Mesodermal cell (in vitro differentiated cells): Measurements from ENCODE around the gene OXT. TPM values are rescaled to one million over a fixed set of nuclear protein-coding genes. Genes with fewer than 3 reads are reported as not detected.
"Not testable (repeated sequence)": the region's sequence is repeated elsewhere in the genome, so short reads cannot be mapped to it uniquely, and the experiment has no call there.

Source experiments
- H3K27ac ChIP-seq: 2 replicates; pipeline ENCODE4 v1.7.0; 2013; ENCODE audit warnings: mild to moderate bottlenecking, low read depth, low read length, moderate library complexity; ENCODE audit not compliant: severe bottlenecking
- H3K36me3 ChIP-seq: 2 replicates; pipeline ENCODE4 v1.7.1; 2013; ENCODE audit warnings: mild to moderate bottlenecking, low read length, moderate library complexity; ENCODE audit not compliant: control insufficient read depth, insufficient read depth
- H3K4me1 ChIP-seq: one replicate; pipeline ENCODE4 v1.7.1; 2013; ENCODE audit warnings: mild to moderate bottlenecking, low read length; ENCODE audit not compliant: insufficient read depth, control insufficient read depth, poor library complexity, severe bottlenecking
- H3K4me3 ChIP-seq: 2 replicates; pipeline ENCODE4 v1.7.0; 2013; ENCODE audit warnings: low read length, control low read depth, mild to moderate bottlenecking; ENCODE audit not compliant: insufficient read depth, poor library complexity, severe bottlenecking; ENCODE audit errors: extremely low read depth
- H3K9me3 ChIP-seq: 2 replicates; pipeline ENCODE4 v1.7.1; 2013; ENCODE audit warnings: mild to moderate bottlenecking, low read length, moderate library complexity; ENCODE audit not compliant: control insufficient read depth
- WGBS, 2 experiments: methylation state at CpG; one replicate each; pipeline ENCODE4 v1.1.5; 2013; ENCODE audit warnings: missing lambda C conversion rate in 2 of 2; ENCODE audit not compliant: insufficient coverage in 2 of 2; 5-methylcytosine and 5-hydroxymethylcytosine counted together
- polyA plus RNA-seq, 2 experiments: library from polyadenylated mRNA; stranded (reverse); fragments of 50-300 nt; gene quantifications; one replicate each; pipeline ENCODE4 v1.2.3, GENCODE V29; 2013

The OXT gene
- 0.96 TPM for polyA plus RNA-seq (2013, experiment 1 of 2)
- polyA plus RNA-seq (2013, experiment 2 of 2) = not detected

GRCh38 chr20:3071610-3072529, at the start of gene OXT:
OXT (plus strand) TSS chr20:3071620; CDS start chr20:3071656, 36 bp downstream.
- Histone ChIP-seq H3K36me3 (no peaks in the 10 kb centered on the region), H3K4me1 (peaks cover 3% of the 10 kb centered on the region), H3K4me3 (peak within 1 kb of the TSS; percentile 20), H3K9me3 (no peaks in the 10 kb centered on the region), H3K27ac (no peak within 1 kb of the TSS)
- WGBS, 2 experiments = 26 to 30% methylated on average over 64 to 69 of the region's 95 CpGs

DNA sequence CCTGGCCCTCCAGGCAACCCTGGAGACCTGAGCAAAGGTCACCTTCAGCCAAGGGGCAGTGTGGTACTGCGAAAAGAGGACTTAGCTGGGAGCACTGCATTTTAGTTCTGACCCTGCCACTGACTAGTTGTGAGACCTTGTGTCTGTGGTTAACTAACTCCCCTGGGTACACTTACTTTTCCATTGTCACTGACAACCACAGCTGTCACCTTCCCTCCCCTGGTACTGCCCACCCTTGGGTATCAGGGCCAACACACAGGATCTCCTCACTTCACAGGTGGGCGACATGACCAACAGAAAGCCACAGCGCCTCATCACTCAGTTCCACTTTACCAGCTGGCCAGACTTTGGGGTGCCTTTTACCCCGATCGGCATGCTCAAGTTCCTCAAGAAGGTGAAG, 49.6 kb upstream of the OXT start:
- Histone ChIP-seq H3K4me1 (peaks cover 16% of the 10 kb centered on the region), H3K9me3 (peaks cover 5% of the 10 kb centered on the region), H3K4me3 (no peak overlapping the region), H3K36me3 (peaks cover 70% of the 10 kb centered on the region), H3K27ac (peak overlapping the region; percentile 77)
- WGBS, 2 experiments = 95 to 98% methylated on average over 4 to 5 of the region's 5 CpGs

DNA sequence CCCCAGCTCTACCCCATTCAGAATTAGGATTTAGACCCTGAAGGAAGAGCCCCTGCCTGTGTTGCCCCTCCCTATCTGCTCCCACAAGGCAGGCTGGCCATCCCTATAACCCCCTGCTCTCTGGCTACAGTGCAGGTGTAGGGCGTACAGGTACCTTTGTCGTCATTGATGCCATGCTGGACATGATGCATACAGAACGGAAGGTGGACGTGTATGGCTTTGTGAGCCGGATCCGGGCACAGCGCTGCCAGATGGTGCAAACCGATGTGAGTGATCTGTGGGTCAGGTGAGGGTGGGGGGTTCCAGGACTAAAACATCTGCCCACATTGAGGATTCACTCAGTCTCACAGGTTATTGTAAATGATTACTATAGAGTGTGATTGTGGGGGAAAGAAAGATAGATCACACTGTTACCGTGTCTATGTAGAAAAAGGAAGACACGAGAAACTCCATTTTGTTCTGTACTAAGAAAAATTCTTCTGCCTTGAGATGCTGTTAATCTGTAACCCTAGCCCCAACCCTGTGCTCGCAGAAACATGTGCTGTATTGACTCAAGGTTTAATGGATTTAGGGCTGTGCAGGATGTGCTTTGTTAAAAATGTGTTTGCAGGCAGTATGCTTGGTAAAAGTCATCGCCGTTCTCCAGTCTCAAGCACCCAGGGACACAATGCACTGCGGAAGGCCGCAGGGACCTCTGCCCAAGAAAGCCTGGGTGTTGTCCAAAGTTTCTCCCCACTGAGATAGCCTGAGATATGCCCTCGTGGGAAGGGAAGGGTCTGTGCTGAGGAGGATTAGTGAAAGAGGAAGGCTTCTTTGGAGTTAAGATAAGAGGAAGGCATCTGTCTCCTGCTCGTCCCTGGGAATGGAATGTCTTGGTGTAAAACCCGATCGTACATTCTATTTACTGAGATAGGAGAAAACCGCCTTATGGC, 48.6 kb upstream of the OXT start:
- not testable (repeated sequence) for H3K9me3 ChIP-seq, H3K4me3 ChIP-seq
- H3K27ac ChIP-seq = peak overlapping the region; percentile 77
- peaks cover 69% of the 10 kb centered on the region for H3K36me3 ChIP-seq
- 92 to 93% methylated on average over 13 to 15 of the region's 20 CpGs for WGBS, 2 experiments
- H3K4me1 ChIP-seq = peaks cover 16% of the 10 kb centered on the region

GRCh38 chr20:3027987-3028386, 43.4 kb upstream of the OXT start:
- H3K36me3 ChIP-seq = peaks cover 72% of the 10 kb centered on the region
- WGBS, 2 experiments = 100% methylated on average over 1 of the region's 2 CpGs
- H3K9me3 ChIP-seq = no peaks in the 10 kb centered on the region
- no peak overlapping the region for H3K4me3 ChIP-seq
- H3K27ac ChIP-seq = no peak overlapping the region
- peaks cover 4% of the 10 kb centered on the region for H3K4me1 ChIP-seq

DNA sequence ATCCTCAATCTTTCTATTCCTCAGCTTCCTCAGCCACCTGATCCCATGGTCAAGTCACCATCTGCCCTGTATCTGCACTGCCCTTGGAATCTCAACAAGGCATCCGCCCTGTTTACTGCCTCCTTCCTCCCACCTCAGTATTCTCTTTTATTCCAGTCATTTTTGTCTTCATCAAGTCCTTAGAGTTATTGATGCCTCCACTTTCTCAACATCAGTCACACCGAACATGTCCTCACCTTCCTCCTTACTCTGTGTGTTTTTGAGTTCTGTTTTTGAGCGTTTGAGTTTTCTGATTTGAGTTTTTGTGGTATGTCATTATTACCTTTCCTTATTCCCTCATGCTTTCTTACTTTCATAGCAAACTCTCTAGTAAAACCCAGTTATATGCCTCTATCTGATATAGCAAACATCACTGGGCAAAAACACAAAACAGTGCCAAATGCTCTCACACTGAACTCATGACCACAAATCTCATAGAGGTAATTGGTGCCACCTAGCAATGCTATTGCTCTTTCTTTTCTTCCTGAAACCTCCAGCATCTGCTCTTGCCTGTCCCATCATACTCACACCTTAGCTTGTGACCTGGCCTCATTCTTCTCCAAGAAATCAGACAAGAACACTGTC, 39.8 kb upstream of the OXT start:
- no peaks in the 10 kb centered on the region for H3K9me3 ChIP-seq
- WGBS, 2 experiments = 90 to 100% methylated on average over 1 of the region's 3 CpGs

DNA sequence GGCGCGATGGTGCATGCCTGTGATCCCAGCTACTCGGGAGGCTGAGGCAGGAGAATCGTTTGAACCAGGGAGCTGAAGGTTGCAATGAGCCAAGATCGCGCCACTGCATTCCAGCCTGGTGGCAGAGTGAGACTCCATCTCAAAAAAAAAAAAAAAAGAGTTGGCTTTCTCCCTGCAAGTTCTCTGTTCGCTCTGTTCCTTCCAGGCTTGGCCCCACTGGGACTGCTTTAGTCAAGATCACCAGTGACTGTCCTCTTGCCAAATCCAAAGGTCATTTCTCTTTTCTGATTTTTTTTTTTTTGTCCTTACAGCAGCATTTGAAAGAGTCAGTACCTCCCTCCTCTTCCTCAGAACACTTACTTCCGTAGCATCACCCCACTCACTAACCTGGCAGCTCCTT, 38.8 kb upstream of the OXT start:
- H3K4me3 ChIP-seq = no peak overlapping the region
- H3K27ac ChIP-seq = no peak overlapping the region
- peaks cover 72% of the 10 kb centered on the region for H3K36me3 ChIP-seq
- WGBS, 2 experiments = 93% methylated on average over 5 to 7 of the region's 8 CpGs
- H3K9me3 ChIP-seq = no peaks in the 10 kb centered on the region
- no peaks in the 10 kb centered on the region for H3K4me1 ChIP-seq

More for the DNA sequence above, 39.8 kb upstream of the OXT start:
- Histone ChIP-seq H3K27ac (no peak overlapping the region), H3K36me3 (peaks cover 71% of the 10 kb centered on the region), H3K4me1 (no peaks in the 10 kb centered on the region), H3K4me3 (no peak overlapping the region)

DNA sequence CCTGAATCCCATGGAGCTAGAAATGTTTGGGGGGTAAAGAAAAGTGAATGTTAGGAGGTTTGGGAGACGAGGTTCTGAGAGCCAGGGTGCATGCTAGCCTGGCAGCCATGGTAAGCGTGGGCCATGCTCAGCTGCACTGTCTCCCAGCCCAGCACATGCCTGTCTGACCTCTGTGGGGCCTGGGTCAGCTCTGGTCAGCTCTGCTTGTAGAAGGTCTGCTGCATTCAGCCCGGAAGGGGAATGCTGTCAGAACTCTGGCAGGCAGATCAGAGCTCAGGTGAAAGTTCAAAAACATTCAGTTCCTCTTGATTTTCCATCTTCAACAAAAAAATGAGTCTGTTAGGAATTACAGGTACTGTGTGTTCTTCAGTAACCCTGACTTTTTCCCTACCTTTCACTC, 33.8 kb upstream of the OXT start:
- Histone ChIP-seq H3K36me3 (peaks cover 70% of the 10 kb centered on the region), H3K4me3 (no peak overlapping the region), H3K9me3 (no peaks in the 10 kb centered on the region), H3K27ac (no peak overlapping the region), H3K4me1 (no peaks in the 10 kb centered on the region)
- 95 to 100% methylated on average over 3 of the region's 3 CpGs for WGBS, 2 experiments

- Histone ChIP-seq H3K36me3 (peaks cover 63% of the 10 kb centered on the region), H3K4me3 (no peak overlapping the region), H3K27ac (no peak overlapping the region), H3K9me3 (no peaks in the 10 kb centered on the region), H3K4me1 (no peaks in the 10 kb centered on the region)
- WGBS, 2 experiments = 84 to 90% methylated on average over 2 to 3 of the region's 5 CpGs
These were observed 33.0 kb upstream of the OXT start for GRCh38 chr20:3038454-3038853.

GRCh38 chr20:3039426-3039825, 32.0 kb upstream of the OXT start:
- peaks cover 55% of the 10 kb centered on the region for H3K36me3 ChIP-seq
- H3K4me3 ChIP-seq = no peak overlapping the region
- H3K9me3 ChIP-seq = no peaks in the 10 kb centered on the region
- H3K4me1 ChIP-seq = no peaks in the 10 kb centered on the region
- no peak overlapping the region for H3K27ac ChIP-seq
- WGBS, 2 experiments = 91 to 93% methylated on average over 3 to 4 of the region's 4 CpGs

GRCh38 chr20:3040086-3040485, 31.3 kb upstream of the OXT start:
- H3K36me3 ChIP-seq = peaks cover 54% of the 10 kb centered on the region
- no peak overlapping the region for H3K27ac ChIP-seq
- 91 to 95% methylated on average over 8 of the region's 8 CpGs for WGBS, 2 experiments

More at GRCh38 chr20:3040086-3040485, 31.3 kb upstream of the OXT start:
- Histone ChIP-seq H3K4me1 (no peaks in the 10 kb centered on the region), H3K4me3 (no peak overlapping the region), H3K9me3 (no peaks in the 10 kb centered on the region)
